HL-60 (cell line): ENCODE data around the gene LIME1.

ENCODE experiments used
- DNase-seq, 2 experiments: peaks; one replicate each; pipeline ENCODE4 v3.0.0-alpha.2; 2010 to 2020; ENCODE audit warnings: low read depth in 1 of 2, low spot score in 1 of 2
- H3K27ac ChIP-seq: fragments of 250-450 bp; sonication (Bioruptor Pico); replicated peaks from 2 replicates; pipeline ENCODE4 v1.5.1; 2020; ENCODE audit warnings: mild to moderate bottlenecking, moderate library complexity
- H3K27me3 ChIP-seq: fragments of 250-450 bp; sonication (Bioruptor Pico); 2 replicates; pipeline ENCODE4 v1.5.1; 2021; ENCODE audit warnings: mild to moderate bottlenecking, moderate library complexity; ENCODE audit not compliant: insufficient read depth, poor library complexity, severe bottlenecking
- H3K4me3 ChIP-seq: replicated peaks from 2 replicates; pipeline ENCODE4 v1.5.1; 2011; ENCODE audit warnings: mild to moderate bottlenecking, control low read depth, low read length; ENCODE audit not compliant: insufficient read depth
- CTCF ChIP-seq: IDR thresholded peaks from one replicate; pipeline ENCODE4 v1.5.1; 2011; ENCODE audit warnings: low read length, control low read depth, inconsistent platforms; ENCODE audit not compliant: insufficient read depth
- GABPA ChIP-seq: IDR thresholded peaks from 2 replicates; pipeline ENCODE4 v1.6.1; 2012; ENCODE audit warnings: low read depth
- POLR2AphosphoS5 ChIP-seq: IDR thresholded peaks from 2 replicates; pipeline ENCODE4 v1.6.1; 2012; ENCODE audit warnings: low read depth
- REST ChIP-seq: IDR thresholded peaks from 2 replicates; pipeline ENCODE4 v1.6.1; 2012; ENCODE audit warnings: low read depth; ENCODE audit not compliant: insufficient replicate concordance
- SPI1 ChIP-seq: IDR thresholded peaks from 2 replicates; pipeline ENCODE4 v1.6.1; 2012; ENCODE audit warnings: low read depth, mild to moderate bottlenecking, borderline replicate concordance

Gene LIME1

GRCh38 chr20:63689046-63690002 lies 47.1 kb upstream of the LIME1 start:
- H3K4me3 ChIP-seq = no peak overlapping the region
- H3K27me3 ChIP-seq = no peaks in the 10 kb centered on the region
- no peak for DNase-seq
- H3K27ac ChIP-seq = no peak overlapping the region
- TF ChIP-seq GABPA (no peak), POLR2AphosphoS5 (no peak), SPI1 (no peak), CTCF (no peak), REST (no peak)

GRCh38 chr20:63690003-63690897 lies 46.2 kb upstream of the LIME1 start:
- TF ChIP-seq POLR2AphosphoS5 (no peak; the same call in 1 of the 2 replicates), SPI1 (no peak), REST (no peak), GABPA (no peak), CTCF (no peak)
- H3K4me3 ChIP-seq = no peak overlapping the region
- DNase-seq = no peak
- H3K27ac ChIP-seq = no peak overlapping the region
- H3K27me3 ChIP-seq = no peaks in the 10 kb centered on the region

GRCh38 chr20:63690898-63691710 lies 45.4 kb upstream of the LIME1 start:
- H3K27me3 ChIP-seq = no peaks in the 10 kb centered on the region
- TF ChIP-seq SPI1 (no peak), CTCF (no peak), REST (no peak), POLR2AphosphoS5 (no peak), GABPA (no peak)
- no peak overlapping the region for H3K27ac ChIP-seq
- no peak for DNase-seq
- H3K4me3 ChIP-seq = no peak overlapping the region
